RWPE2 (cell line): Measurements from ENCODE around the gene FIBIN.

Experiments
- ATAC-seq: fragments of 200-7000 bp; cut with Tn5 transposase; 3 replicates; pipeline ENCODE4 v1.9.1; 2021; ENCODE audit warnings: low read depth
- DNase-seq: peaks from one replicate; pipeline ENCODE4 v3.0.0-alpha.2; 2020; ENCODE audit warnings: low spot score
- H3K27ac ChIP-seq: fragments of 450-650 bp; 2 replicates; pipeline ENCODE4 v1.5.1; 2017; ENCODE audit warnings: mild to moderate bottlenecking; ENCODE audit not compliant: poor library complexity, severe bottlenecking
- H3K27me3 ChIP-seq: fragments of 250-450 bp; sonication (Bioruptor Pico); 2 replicates; pipeline ENCODE4 v1.5.1; 2021; ENCODE audit warnings: mild to moderate bottlenecking, moderate library complexity; ENCODE audit not compliant: insufficient read depth, poor library complexity, severe bottlenecking
- H3K36me3 ChIP-seq: fragments of 250-450 bp; sonication (Bioruptor Pico); 2 replicates; pipeline ENCODE4 v1.5.1; 2020; ENCODE audit warnings: low read depth, mild to moderate bottlenecking, moderate library complexity
- H3K4me1 ChIP-seq: fragments of 250-450 bp; sonication (Bioruptor Pico); 2 replicates; pipeline ENCODE4 v1.5.1; 2021; ENCODE audit warnings: mild to moderate bottlenecking, moderate library complexity; ENCODE audit not compliant: insufficient read depth, poor library complexity, severe bottlenecking
- H3K4me3 ChIP-seq: fragments of 250-450 bp; sonication (Bioruptor Pico); 2 replicates; pipeline ENCODE4 v1.5.1; 2021; ENCODE audit warnings: mild to moderate bottlenecking, moderate library complexity; ENCODE audit not compliant: severe bottlenecking
- H3K9me3 ChIP-seq: fragments of 250-450 bp; sonication (Bioruptor Pico); 2 replicates; pipeline ENCODE4 v1.5.1; 2021; ENCODE audit warnings: mild to moderate bottlenecking, moderate library complexity; ENCODE audit not compliant: severe bottlenecking
- TF ChIP-seq, protein P1 (sequence below): fragments of 450-650 bp; IDR thresholded peaks from one replicate; pipeline ENCODE4 v1.5.1; 2017; ENCODE audit warnings: mild to moderate bottlenecking, moderate library complexity; ENCODE audit not compliant: poor library complexity, severe bottlenecking

Gene FIBIN

DNA sequence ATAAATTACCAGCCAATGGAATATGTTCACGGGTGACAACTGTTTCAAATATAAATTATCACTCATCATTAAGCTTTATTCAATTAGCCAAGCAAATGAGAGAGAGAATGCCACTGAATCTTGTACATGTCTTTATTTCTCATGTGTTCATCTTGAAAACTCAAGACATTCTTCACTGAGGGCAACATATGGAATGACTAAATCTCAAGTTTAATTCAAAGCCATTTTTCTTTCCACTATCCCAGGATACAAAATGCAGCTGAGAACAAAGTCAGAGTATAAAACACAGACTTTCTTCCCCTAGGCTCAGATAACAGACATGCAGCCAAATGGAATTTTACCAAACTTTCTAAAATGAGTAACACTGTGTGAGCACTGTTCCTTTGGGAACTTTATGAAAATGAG is 34.7 kb downstream of the FIBIN start:
- no peaks in the 10 kb centered on the region for H3K36me3 ChIP-seq
- no peaks in the 10 kb centered on the region for H3K27me3 ChIP-seq
- ATAC-seq (no peak), DNase-seq (no peak)
- H3K9me3 ChIP-seq = no peaks in the 10 kb centered on the region
- H3K27ac ChIP-seq = no peak overlapping the region
- TF ChIP-seq, protein P1, sequence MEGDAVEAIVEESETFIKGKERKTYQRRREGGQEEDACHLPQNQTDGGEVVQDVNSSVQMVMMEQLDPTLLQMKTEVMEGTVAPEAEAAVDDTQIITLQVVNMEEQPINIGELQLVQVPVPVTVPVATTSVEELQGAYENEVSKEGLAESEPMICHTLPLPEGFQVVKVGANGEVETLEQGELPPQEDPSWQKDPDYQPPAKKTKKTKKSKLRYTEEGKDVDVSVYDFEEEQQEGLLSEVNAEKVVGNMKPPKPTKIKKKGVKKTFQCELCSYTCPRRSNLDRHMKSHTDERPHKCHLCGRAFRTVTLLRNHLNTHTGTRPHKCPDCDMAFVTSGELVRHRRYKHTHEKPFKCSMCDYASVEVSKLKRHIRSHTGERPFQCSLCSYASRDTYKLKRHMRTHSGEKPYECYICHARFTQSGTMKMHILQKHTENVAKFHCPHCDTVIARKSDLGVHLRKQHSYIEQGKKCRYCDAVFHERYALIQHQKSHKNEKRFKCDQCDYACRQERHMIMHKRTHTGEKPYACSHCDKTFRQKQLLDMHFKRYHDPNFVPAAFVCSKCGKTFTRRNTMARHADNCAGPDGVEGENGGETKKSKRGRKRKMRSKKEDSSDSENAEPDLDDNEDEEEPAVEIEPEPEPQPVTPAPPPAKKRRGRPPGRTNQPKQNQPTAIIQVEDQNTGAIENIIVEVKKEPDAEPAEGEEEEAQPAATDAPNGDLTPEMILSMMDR = no peak
- H3K4me3 ChIP-seq = no peak overlapping the region
- no peaks in the 10 kb centered on the region for H3K4me1 ChIP-seq

DNA sequence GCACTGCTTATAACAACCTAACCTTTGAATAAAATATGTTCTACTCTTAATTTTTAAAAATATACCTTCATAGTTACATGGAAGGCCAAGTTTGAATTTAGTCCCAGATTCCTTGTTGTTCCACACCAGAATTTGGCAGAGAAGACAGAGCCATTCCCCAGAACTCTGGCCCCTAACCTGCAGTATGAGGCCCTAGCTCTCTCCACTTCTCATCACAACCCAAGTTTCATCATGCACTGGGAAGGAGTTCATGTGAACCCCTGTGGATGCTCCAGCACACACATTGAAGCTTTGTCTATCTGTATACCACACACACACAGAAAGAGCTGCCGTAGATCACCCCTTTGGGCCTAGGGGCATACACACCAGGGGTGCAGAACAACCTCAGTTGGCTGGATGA is 36.1 kb downstream of the FIBIN start:
- Histone ChIP-seq H3K4me1 (no peaks in the 10 kb centered on the region), H3K9me3 (no peaks in the 10 kb centered on the region), H3K27me3 (no peaks in the 10 kb centered on the region), H3K27ac (no peak overlapping the region), H3K36me3 (no peaks in the 10 kb centered on the region), H3K4me3 (no peak overlapping the region)
- DNase-seq = no peak
- ATAC-seq = no peak
- TF ChIP-seq, protein P1 = no peak

DNA sequence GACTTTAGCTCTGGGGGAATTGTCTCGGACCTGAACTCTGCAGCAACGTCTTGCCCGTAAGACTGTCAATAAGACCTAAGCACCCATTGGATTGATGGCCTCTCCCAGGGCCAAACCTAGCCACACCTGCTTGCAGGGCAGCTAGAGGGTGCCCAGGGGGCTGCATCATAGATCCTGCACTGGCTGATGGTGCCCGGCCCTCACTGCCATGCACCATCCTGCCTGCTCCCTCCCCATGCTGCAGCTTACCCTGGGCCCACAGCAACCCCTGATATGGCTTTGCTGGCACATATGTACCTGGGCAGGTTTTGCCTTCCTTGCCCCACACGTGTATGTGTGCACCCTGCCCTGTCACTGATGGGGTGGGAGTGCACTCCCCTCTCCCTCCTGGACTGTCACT is 37.8 kb downstream of the FIBIN start:
- Histone ChIP-seq H3K4me3 (no peak overlapping the region), H3K27me3 (no peaks in the 10 kb centered on the region), H3K27ac (no peak overlapping the region), H3K9me3 (no peaks in the 10 kb centered on the region), H3K4me1 (no peaks in the 10 kb centered on the region), H3K36me3 (no peaks in the 10 kb centered on the region)
- TF ChIP-seq, protein P1 = no peak
- DNase-seq = no peak
- no peak for ATAC-seq

DNA sequence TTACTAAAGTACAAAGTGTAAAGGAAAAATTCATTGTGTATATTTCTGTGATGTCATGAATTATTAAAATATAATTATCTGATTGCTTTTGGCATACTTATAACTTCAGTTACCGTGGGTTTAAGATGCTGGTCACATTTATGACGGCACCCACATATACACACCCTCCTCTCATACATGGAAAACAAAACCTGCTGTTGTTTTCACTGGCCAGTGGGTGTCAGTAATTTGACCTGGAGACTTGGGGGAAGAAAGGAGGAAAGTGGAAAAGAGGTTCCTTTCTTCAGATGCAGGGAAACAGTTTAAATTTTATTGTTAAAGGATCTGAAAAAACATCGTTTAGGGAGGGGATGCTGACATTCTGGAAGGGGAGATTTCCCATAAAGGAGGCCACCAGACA is 46.0 kb downstream of the FIBIN start:
- Histone ChIP-seq H3K9me3 (no peaks in the 10 kb centered on the region), H3K4me1 (peaks cover 14% of the 10 kb centered on the region), H3K36me3 (no peaks in the 10 kb centered on the region), H3K4me3 (no peak overlapping the region), H3K27ac (peak overlapping the region; percentile 48), H3K27me3 (no peaks in the 10 kb centered on the region)
- no peak for DNase-seq
- ATAC-seq = peak; percentile 14; the same call in 1 of the 3 replicates
- TF ChIP-seq, protein P1 = peak; percentile 33

DNA sequence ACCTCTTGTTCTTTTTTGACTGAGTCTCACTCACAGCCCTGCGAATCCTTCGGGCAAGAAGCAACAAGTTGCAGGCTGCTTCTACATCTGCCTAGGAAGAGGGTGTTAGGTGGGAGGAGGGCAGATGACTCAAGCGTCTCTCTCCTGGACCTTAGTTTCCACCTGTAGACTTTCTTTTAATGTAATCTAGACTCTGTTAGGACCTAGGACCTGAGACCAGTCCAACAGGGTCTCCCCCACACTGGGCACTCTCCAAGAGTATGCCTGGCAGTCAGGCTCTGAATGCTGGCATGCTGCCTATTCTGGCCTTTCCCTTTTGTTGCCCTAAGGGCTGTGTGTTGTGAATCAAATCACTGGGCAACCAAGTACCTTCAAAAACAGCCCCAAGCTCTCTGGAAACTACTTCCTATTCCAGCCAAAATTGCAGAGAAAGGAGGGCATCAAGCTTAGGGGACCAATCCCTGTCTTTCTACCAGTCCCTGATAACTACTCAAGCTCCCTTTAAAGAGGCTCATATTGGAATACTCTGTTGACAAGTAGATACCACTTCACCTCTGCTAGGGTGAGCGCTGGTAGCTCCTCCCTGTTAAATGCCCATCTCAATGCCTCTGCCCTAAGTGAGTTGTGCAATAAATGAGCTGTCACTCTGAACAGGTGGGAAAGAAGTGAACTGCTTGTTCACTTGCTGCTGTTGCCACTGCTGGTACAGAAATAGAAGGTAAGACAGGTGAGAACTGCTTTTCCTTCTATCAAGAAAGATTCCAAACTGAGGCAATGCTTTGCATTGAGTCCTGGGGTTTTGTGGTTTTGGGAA is 46.6 kb downstream of the FIBIN start, which contains the start of gene BBOX1:
Gene BBOX1, plus strand, starts transcription at position 514 of the 814 bp plus-strand sequence. CDS start 14,616 bp downstream, outside the sequence.
- no peaks in the 10 kb centered on the region for H3K27me3 ChIP-seq
- no peaks in the 10 kb centered on the region for H3K9me3 ChIP-seq
- H3K36me3 ChIP-seq = no peaks in the 10 kb centered on the region
- TF ChIP-seq, protein P1 = no peak
- H3K4me3 ChIP-seq = no peak within 1 kb of the TSS
- ATAC-seq (peak; percentile 98), DNase-seq (peak; percentile 47)
- peak within 1 kb of the TSS; percentile 48 for H3K27ac ChIP-seq
- peaks cover 14% of the 10 kb centered on the region for H3K4me1 ChIP-seq
